ENCODE results near the gene TPD52L1.

Gene TPD52L1

GRCh38 chr6:125195526-125195925 lies 42.0 kb downstream of the TPD52L1 start:
- TF ChIP-seq, protein P1, sequence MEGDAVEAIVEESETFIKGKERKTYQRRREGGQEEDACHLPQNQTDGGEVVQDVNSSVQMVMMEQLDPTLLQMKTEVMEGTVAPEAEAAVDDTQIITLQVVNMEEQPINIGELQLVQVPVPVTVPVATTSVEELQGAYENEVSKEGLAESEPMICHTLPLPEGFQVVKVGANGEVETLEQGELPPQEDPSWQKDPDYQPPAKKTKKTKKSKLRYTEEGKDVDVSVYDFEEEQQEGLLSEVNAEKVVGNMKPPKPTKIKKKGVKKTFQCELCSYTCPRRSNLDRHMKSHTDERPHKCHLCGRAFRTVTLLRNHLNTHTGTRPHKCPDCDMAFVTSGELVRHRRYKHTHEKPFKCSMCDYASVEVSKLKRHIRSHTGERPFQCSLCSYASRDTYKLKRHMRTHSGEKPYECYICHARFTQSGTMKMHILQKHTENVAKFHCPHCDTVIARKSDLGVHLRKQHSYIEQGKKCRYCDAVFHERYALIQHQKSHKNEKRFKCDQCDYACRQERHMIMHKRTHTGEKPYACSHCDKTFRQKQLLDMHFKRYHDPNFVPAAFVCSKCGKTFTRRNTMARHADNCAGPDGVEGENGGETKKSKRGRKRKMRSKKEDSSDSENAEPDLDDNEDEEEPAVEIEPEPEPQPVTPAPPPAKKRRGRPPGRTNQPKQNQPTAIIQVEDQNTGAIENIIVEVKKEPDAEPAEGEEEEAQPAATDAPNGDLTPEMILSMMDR (IDR thresholded peaks at IDR 0.05; ENCODE audit: low read depth, low read length), result no peak
- no peak overlapping the region for H3K4me3 ChIP-seq (ENCODE audit: low read depth, low read length)
- DNase-seq, result no peak
- H3K36me3 ChIP-seq, result no peaks in the 10 kb centered on the region
- no peaks in the 10 kb centered on the region for H3K27me3 ChIP-seq (ENCODE audit: insufficient read depth, low read depth, severe bottlenecking)
- no peak overlapping the region for H3K27ac ChIP-seq
- no peaks in the 10 kb centered on the region for H3K9me3 ChIP-seq (ENCODE audit: severe bottlenecking)

DNA sequence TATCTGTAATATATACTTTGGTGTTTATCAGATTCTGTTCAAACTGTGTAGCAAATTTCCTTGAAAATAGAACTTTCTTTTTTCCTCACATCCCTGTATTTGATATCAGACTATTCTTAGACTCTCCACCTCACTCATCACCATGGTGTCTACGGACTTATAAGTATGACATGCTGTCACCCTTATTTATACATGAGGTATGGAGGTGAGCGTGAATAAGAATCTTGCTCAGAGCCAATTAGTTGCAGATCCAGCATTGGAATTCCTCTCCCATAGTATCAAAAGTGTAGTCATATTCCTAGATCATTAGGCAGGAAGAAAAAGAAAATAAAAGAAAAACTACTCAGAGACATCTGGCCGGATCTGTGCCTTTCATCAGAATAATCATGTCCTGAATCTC lies 43.0 kb downstream of the TPD52L1 start:
- H3K27me3 ChIP-seq (ENCODE audit: insufficient read depth, low read depth, severe bottlenecking), result no peaks in the 10 kb centered on the region
- H3K36me3 ChIP-seq, result no peaks in the 10 kb centered on the region
- no peak overlapping the region for H3K4me3 ChIP-seq (ENCODE audit: low read depth, low read length)
- TF ChIP-seq, protein P1 (IDR thresholded peaks at IDR 0.05; ENCODE audit: low read depth, low read length), result no peak
- H3K9me3 ChIP-seq (ENCODE audit: severe bottlenecking), result no peaks in the 10 kb centered on the region
- H3K27ac ChIP-seq, result no peak overlapping the region
- no peak for DNase-seq

DNA sequence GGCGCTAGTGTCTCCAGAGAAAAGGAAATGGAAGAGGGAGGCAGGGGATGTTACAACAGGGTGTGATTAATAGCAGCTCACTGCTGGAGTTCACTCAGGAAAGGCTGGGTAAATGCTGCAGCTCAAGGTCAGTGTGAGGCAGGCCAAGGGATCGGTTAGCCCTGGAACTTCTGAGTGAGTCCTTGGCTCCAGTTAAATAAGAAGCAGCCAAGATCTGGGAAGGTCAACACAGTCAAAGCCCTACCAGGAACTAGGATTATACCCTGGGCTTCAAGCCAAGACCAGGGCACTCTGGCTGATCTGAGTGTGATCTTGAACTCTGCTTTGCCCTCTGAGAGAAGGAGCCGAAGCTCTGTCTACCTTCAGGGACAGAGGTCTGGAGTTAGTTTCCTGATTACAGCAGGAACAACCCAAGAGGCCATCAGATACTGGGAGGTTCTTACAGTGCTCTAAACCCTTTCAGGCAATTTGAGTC lies 44.3 kb downstream of the TPD52L1 start:
- Histone ChIP-seq H3K9me3 (ENCODE audit: severe bottlenecking) (no peaks in the 10 kb centered on the region), H3K27ac (no peak overlapping the region), H3K27me3 (ENCODE audit: insufficient read depth, low read depth, severe bottlenecking) (no peaks in the 10 kb centered on the region), H3K36me3 (no peaks in the 10 kb centered on the region), H3K4me3 (ENCODE audit: low read depth, low read length) (no peak overlapping the region)
- TF ChIP-seq, protein P1 (IDR thresholded peaks at IDR 0.05; ENCODE audit: low read depth, low read length), result no peak
- DNase-seq, result no peak

DNA sequence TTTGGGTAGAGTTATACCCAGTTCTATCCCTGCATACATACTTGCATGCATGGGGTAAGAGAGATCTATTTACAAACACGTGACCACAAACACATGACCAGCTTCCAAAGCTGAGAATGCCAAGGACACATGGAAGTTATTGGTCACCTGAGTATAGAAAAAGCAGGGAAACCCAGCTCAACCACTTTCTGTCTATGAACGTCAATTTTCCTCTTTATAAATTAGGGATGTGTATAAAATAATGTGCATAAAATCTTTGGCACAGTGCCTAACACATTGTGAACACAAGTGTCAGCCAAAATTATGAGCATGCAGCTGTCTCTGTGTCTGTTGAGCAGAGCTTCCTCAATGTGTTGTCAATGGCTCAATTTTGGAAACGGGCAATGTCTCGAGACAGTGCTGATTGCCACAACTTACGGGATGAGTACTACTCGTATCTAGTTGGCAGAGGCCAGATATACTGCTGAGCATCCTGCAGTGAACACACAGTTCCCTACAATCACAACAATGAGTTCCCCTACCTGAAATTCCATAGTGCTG lies 44.9 kb downstream of the TPD52L1 start:
- Histone ChIP-seq H3K27ac (no peak overlapping the region), H3K9me3 (ENCODE audit: severe bottlenecking) (no peaks in the 10 kb centered on the region), H3K4me3 (ENCODE audit: low read depth, low read length) (no peak overlapping the region), H3K27me3 (ENCODE audit: insufficient read depth, low read depth, severe bottlenecking) (no peaks in the 10 kb centered on the region), H3K36me3 (no peaks in the 10 kb centered on the region)
- DNase-seq, result no peak
- TF ChIP-seq, protein P1 (IDR thresholded peaks at IDR 0.05; ENCODE audit: low read depth, low read length), result no peak

DNA sequence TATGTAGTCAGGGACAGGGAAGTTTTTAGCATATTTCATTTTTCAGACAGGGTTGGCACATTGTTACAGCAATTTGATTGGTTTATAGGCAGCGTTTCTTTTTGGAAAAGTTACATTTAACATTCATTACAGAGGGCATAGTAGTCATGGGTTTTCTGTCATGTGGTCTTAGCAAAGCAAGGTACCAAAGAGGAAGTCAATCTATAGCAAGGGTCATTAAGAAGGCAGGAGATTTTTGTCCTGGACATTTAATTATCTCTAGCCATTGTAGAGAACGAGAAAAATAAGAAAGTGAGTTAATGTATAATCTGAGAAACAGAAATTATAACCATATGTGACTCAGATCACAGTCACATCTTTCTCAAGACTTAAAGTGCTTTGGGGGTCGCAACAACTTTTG lies 47.4 kb downstream of the TPD52L1 start:
- Histone ChIP-seq H3K36me3 (no peaks in the 10 kb centered on the region), H3K27ac (no peak overlapping the region), H3K27me3 (ENCODE audit: insufficient read depth, low read depth, severe bottlenecking) (no peaks in the 10 kb centered on the region), H3K4me3 (ENCODE audit: low read depth, low read length) (no peak overlapping the region), H3K9me3 (ENCODE audit: severe bottlenecking) (no peaks in the 10 kb centered on the region)
- TF ChIP-seq, protein P1 (IDR thresholded peaks at IDR 0.05; ENCODE audit: low read depth, low read length), result no peak
- no peak for DNase-seq
